ENCODE measurements around the gene SQOR. TPM values are rescaled to one million over a fixed set of nuclear protein-coding genes. Genes with fewer than 3 reads are reported as not detected.

Gene SQOR
- total and polyA plus RNA-seq, 2 donors (not counting 1 experiment from before 2014, with no cell fraction given) = 81.5 to 129 TPM

GRCh38 chr15:45734260-45734711, 99.5 kb downstream of the SQOR start:
- Histone ChIP-seq H2AFZ (ENCODE audit: low read length) (no peak overlapping the region), H3K79me2 (ENCODE audit: control insufficient read depth, insufficient read depth, low read length) (no peaks in the 10 kb centered on the region), H4K20me1 (ENCODE audit: control insufficient read depth, extremely low read depth, insufficient read depth, low read length) (no peaks in the 10 kb centered on the region), H3K36me3 (ENCODE audit: control insufficient read depth, insufficient read depth, low read length) (no peaks in the 10 kb centered on the region), H3K9me3 (ENCODE audit: control insufficient read depth, insufficient read depth, low read depth, low read length) (no peaks in the 10 kb centered on the region), H3K27ac (ENCODE audit: insufficient read depth, low read length) (no peak overlapping the region), H3K4me3 (replicated peaks in 1 of 4; ENCODE audit: control extremely low read depth in 1 of 4, insufficient read depth in 1 of 4, low read depth in 3 of 4, low read length in 4 of 4) (no peak overlapping the region), H3K4me1 (ENCODE audit: control insufficient read depth, extremely low read depth, insufficient read depth, low read length) (no peaks in the 10 kb centered on the region), H3K4me2 (ENCODE audit: extremely low read depth, insufficient read depth, low read length) (no peak overlapping the region), H3K9ac (ENCODE audit: insufficient read depth, low read length) (no peak overlapping the region), H3K27me3 (ENCODE audit: control insufficient read depth, insufficient read depth, low read length) (no peaks in the 10 kb centered on the region)
- TF ChIP-seq EZH2 (IDR thresholded peaks at IDR 0.05; ENCODE audit: low read length, missing control alignments) = no peak
- DNase-seq (ENCODE audit: low read depth in 2 of 2) = no peak

Other genes starting within 250 kb of the SQOR start
- gene SLC30A4, start 112.3 kb upstream of the SQOR start, total RNA-seq = 9.8 and 12.2 TPM in 2 replicates
- gene SLC30A4, start 112.3 kb upstream of the SQOR start, polyA plus RNA-seq = 5.5 and 6.7 TPM in 2 replicates
- gene BLOC1S6, start 47.6 kb upstream of the SQOR start, total RNA-seq = 84.6 and 91.9 TPM in 2 replicates
- gene BLOC1S6, start 47.6 kb upstream of the SQOR start, polyA plus RNA-seq = 34.2 and 38.3 TPM in 2 replicates